ENCODE results near the gene GALNT14.

Gene GALNT14

DNA sequence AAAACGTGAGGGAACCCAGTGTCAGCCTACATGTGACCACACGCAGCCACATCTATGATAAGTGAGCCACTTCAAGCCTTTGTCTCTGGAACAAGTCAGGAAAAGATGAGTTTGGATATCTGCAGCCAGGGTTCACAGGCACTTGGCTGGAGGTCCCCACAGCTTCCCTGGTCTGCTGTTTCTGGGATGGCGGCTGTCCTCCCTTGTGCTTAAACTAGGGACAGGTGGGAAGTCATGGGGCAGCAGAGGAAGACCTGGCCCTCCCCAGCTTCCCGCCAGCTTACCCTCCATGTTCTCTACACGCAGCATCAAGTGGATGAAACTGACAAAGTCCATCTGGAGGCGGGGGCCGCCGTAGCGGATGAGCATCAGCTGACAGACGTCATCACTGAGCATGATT is 38.5 kb upstream of the GALNT14 start (continued):
- TF ChIP-seq, protein P1, sequence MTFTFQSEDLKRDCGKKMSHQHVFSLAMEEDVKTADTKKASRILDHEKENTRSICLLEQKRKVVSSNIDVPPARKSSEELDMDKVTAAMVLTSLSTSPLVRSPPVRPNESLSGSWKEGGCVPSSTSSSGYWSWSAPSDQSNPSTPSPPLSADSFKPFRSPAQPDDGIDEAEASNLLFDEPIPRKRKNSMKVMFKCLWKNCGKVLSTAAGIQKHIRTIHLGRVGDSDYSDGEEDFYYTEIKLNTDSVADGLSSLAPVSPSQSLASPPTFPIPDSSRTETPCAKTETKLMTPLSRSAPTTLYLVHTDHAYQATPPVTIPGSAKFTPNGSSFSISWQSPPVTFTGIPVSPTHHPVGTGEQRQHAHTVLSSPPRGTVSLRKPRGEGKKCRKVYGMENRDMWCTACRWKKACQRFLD (tag by site-specific recombination; IDR thresholded peaks at IDR 0.05): no peak
- TF ChIP-seq ZNF510 (tag by site-specific recombination; IDR thresholded peaks at IDR 0.05; ENCODE audit: insufficient replicate concordance) (no peak), ZNF830 (tag by site-specific recombination; IDR thresholded peaks at IDR 0.05; ENCODE audit: low read depth) (no peak), ZSCAN23 (tag by site-specific recombination; IDR thresholded peaks at IDR 0.05) (no peak), ZNF791 (tag by site-specific recombination; IDR thresholded peaks at IDR 0.05) (no peak)

DNA sequence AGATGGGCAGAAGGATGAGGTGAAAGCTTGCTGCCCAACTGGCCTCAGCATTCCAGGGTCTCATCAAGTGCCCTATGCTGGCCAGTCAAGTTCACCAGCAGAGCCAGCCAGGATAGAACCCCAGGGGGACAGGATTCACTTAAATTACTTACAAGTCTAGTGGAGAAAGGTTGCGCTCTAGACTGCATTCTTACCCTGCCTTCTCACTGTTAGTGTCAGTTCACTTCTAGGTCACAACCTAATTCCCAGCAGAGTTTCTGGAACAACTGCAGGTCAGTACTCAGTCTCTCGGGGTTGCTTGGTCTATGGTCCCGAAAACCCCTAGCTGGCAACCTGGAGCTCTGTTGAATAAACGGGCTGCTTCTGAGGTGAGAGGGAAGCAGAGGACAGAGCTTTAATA is 32.9 kb upstream of the GALNT14 start:
- Histone ChIP-seq H3K4me3 (ENCODE audit: low read depth, low read length) (no peak overlapping the region), H3K4me1 (ENCODE audit: control insufficient read depth, insufficient read depth, low read length) (no peaks in the 10 kb centered on the region), H3K36me3 (ENCODE audit: control insufficient read depth in 2 of 2, insufficient read depth in 1 of 2, low read length in 2 of 2) (no peaks in the 10 kb centered on the region), H3K27ac (ENCODE audit: extremely low read depth, low read depth, low read length) (no peak overlapping the region), H3K9me3 (ENCODE audit: control insufficient read depth, insufficient read depth, low read depth, low read length) (no peaks in the 10 kb centered on the region)
- CTCF ChIA-PET: interaction anchor here (0.8 to 6.8 kb wide), 9 partner anchors 9 to 458 kb away, joined by 3 to 127 read pairs (median 5); no protein-coding TSS in a partner anchor
- POLR2A ChIA-PET: no interaction called here
- TF ChIP-seq ZNF155 (tag by site-specific recombination; IDR thresholded peaks at IDR 0.05): no peak
- no peak for TF ChIP-seq MYNN (tag by site-specific recombination; IDR thresholded peaks at IDR 0.05; ENCODE audit: borderline replicate concordance)
- TF ChIP-seq TCF7L2 (IDR thresholded peaks at IDR 0.05; ENCODE audit: borderline replicate concordance, low read depth, low read length): no peak
- TF ChIP-seq, protein P2, sequence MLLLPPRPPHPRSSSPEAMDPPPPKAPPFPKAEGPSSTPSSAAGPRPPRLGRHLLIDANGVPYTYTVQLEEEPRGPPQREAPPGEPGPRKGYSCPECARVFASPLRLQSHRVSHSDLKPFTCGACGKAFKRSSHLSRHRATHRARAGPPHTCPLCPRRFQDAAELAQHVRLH (tag by site-specific recombination; IDR thresholded peaks at IDR 0.05): no peak
- no peak for TF ChIP-seq ZNF660 (tag by site-specific recombination; IDR thresholded peaks at IDR 0.05)
- no peak for TF ChIP-seq ZNF654 (tag by site-specific recombination; IDR thresholded peaks at IDR 0.05; ENCODE audit: low read depth)
- TF ChIP-seq ZNF561 (tag by site-specific recombination; IDR thresholded peaks at IDR 0.05; ENCODE audit: borderline replicate concordance): no peak
- TF ChIP-seq, protein P3, sequence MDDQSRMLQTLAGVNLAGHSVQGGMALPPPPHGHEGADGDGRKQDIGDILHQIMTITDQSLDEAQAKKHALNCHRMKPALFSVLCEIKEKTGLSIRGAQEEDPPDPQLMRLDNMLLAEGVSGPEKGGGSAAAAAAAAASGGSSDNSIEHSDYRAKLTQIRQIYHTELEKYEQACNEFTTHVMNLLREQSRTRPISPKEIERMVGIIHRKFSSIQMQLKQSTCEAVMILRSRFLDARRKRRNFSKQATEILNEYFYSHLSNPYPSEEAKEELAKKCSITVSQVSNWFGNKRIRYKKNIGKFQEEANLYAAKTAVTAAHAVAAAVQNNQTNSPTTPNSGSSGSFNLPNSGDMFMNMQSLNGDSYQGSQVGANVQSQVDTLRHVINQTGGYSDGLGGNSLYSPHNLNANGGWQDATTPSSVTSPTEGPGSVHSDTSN (CRISPR knock-in tag; IDR thresholded peaks at IDR 0.05): no peak
- no peak for TF ChIP-seq ZFP41 (tag by site-specific recombination; IDR thresholded peaks at IDR 0.05; ENCODE audit: borderline replicate concordance)
- TF ChIP-seq ZBTB8A (tag by site-specific recombination; IDR thresholded peaks at IDR 0.05): no peak
- TF ChIP-seq KLF8 (tag by site-specific recombination; IDR thresholded peaks at IDR 0.05): no peak
- no peak for TF ChIP-seq ZNF350 (tag by site-specific recombination; IDR thresholded peaks at IDR 0.05)
- no peak for TF ChIP-seq ZNF404 (tag by site-specific recombination; IDR thresholded peaks at IDR 0.05)
- TF ChIP-seq ZNF501 (tag by site-specific recombination; IDR thresholded peaks at IDR 0.05): no peak
- TF ChIP-seq, protein P4, sequence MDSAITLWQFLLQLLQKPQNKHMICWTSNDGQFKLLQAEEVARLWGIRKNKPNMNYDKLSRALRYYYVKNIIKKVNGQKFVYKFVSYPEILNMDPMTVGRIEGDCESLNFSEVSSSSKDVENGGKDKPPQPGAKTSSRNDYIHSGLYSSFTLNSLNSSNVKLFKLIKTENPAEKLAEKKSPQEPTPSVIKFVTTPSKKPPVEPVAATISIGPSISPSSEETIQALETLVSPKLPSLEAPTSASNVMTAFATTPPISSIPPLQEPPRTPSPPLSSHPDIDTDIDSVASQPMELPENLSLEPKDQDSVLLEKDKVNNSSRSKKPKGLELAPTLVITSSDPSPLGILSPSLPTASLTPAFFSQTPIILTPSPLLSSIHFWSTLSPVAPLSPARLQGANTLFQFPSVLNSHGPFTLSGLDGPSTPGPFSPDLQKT (IDR thresholded peaks at IDR 0.05; ENCODE audit: borderline replicate concordance, low read depth, low read length): no peak
- TF ChIP-seq, protein P5, sequence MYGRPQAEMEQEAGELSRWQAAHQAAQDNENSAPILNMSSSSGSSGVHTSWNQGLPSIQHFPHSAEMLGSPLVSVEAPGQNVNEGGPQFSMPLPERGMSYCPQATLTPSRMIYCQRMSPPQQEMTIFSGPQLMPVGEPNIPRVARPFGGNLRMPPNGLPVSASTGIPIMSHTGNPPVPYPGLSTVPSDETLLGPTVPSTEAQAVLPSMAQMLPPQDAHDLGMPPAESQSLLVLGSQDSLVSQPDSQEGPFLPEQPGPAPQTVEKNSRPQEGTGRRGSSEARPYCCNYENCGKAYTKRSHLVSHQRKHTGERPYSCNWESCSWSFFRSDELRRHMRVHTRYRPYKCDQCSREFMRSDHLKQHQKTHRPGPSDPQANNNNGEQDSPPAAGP (tag by site-specific recombination; IDR thresholded peaks at IDR 0.05): no peak
- no peak for TF ChIP-seq SALL2 (tag by site-specific recombination; IDR thresholded peaks at IDR 0.05; ENCODE audit: borderline replicate concordance)
- no peak for TF ChIP-seq ZSCAN30 (tag by site-specific recombination; IDR thresholded peaks at IDR 0.05)
- TF ChIP-seq ZNF510 (tag by site-specific recombination; IDR thresholded peaks at IDR 0.05; ENCODE audit: insufficient replicate concordance): no peak
- no peak for TF ChIP-seq ZNF426 (tag by site-specific recombination; IDR thresholded peaks at IDR 0.05)
